ENCODE results near the gene TMEM119. TPM values are rescaled to one million over a fixed set of nuclear protein-coding genes. Genes with fewer than 3 reads are reported as not detected.

TMEM119 gene
- total and polyA plus RNA-seq, 9 of the 15 experiments (the other 6 are each of a cell fraction or from before 2014, with no cell fraction given) = 0.18 TPM; not detected in 8

DNA sequence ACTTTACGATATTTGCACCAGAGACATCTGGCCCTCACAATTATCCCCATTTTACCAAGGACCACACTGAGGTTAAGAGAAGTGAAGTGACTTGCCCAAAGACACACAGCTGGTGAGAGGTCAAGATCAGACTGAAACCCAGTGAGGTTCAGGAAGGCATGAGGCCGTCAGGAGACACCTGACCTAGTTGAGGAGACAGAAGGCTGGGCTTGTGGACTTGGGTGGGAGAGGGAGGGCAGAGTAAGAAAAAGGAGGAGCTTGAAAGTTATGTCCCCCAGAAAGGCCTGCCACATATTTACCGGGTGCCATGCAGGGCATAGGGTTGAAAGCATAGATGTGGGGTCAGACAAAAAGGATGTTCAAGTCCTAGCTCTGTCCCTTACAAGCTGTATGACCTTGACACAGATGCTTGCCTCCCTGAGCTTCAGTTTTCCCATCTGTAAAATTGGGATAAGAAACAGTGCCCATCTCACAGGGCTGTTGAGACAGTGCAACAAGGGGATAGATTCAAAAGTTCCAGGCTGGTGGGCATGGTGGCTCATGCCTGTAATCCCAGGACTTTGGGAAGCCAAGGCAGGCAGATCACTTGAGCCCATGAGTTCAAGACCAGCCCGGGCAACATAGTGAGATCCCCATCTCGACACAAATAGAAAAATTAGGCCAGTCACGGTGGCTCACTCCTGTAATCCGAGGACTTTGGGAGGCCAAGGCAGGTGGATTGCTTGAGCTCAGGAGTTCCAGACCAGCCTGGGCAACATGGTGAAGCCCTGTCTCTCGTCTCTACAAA lies 29.4 kb upstream of the TMEM119 start:
- Histone ChIP-seq H3K9me1 (ENCODE audit: control insufficient read depth, insufficient read depth, low read length) (no peaks in the 10 kb centered on the region), H3K9ac (ENCODE audit: insufficient read depth in 1 of 2, low read depth in 2 of 2, low read length in 2 of 2) (peak overlapping the region; percentile 43 to 98; a peak in 3 of 4 replicates), H3K27ac (ENCODE audit: extremely low read depth, low read depth, low read length) (peak overlapping the region; percentile 96), H3K4me1 (replicated peaks in 1 of 2; ENCODE audit: control insufficient read depth in 2 of 2, insufficient read depth in 2 of 2, low read length in 2 of 2) (peaks cover 37 to 48% of the 10 kb centered on the region in 2 experiments), H3K36me3 (ENCODE audit: control insufficient read depth, insufficient read depth, low read length) (peaks cover 9% of the 10 kb centered on the region; the same call in 2 of the 3 replicates), H3K4me3 (no peak overlapping the region), H3K9me3 (replicated peaks; ENCODE audit: control insufficient read depth, insufficient read depth, low read depth, low read length) (no peaks in the 10 kb centered on the region), H2AFZ (ENCODE audit: low read depth, low read length) (peak overlapping the region; percentile 82), H3K79me2 (ENCODE audit: control insufficient read depth, insufficient read depth, low read length) (peaks cover 40% of the 10 kb centered on the region), H4K20me1 (replicated peaks; ENCODE audit: control insufficient read depth, insufficient read depth, low read length) (no peaks in the 10 kb centered on the region), H3K4me2 (ENCODE audit: insufficient read depth, low read length) (peak overlapping the region; percentile 8; the same call in 1 of the 2 replicates), H3K27me3 (ENCODE audit: control insufficient read depth in 2 of 2, insufficient read depth in 2 of 2, low read length in 2 of 2) (no peaks in the 10 kb centered on the region)
- DNase-seq (ENCODE audit: extremely low read depth in 1 of 4, low spot score in 3 of 4) = peak in 1 of 4 experiments; percentile 54
- CTCF ChIA-PET (ENCODE audit: low intra/inter-chr PET ratio) = no interaction called here
- no peak for ATAC-seq
- in situ Hi-C loops (cut with MboI) = no loop called here
- WGBS (ENCODE audit: insufficient coverage, low coverage, missing lambda C conversion rate) = 43% methylated on average over 8 of the region's 8 CpGs
- no TSS peak for BruUV-seq (replicated peaks)
- POLR2A ChIA-PET = interaction anchor here (0.9 to 7.4 kb wide), 9 partner anchors 9 to 173 kb away, joined by 3 to 69 read pairs (median 8); partner anchors contain the start of genes ISCU and SART3
- intact Hi-C loops (cut with micrococcal nuclease) = no loop called here
- peak; percentile 61 for FAIRE-seq
- TF ChIP-seq ZNF436 (CRISPR knock-in tag; IDR thresholded peaks at IDR 0.05) (no peak), HNRNPK (IDR thresholded peaks at IDR 0.05; ENCODE audit: low read depth, low read length, poor library complexity, severe bottlenecking) (no peak), HDAC1 (IDR thresholded peaks at IDR 0.05) (0 out of 4 replicates have a peak, but pooled peaks of 1 of the 2 experiments have one; percentile 11), SMARCE1 (IDR thresholded peaks at IDR 0.05) (no peak), ZNF3 (CRISPR knock-in tag; IDR thresholded peaks at IDR 0.05) (no peak), EHMT2 (IDR thresholded peaks at IDR 0.05) (0 out of 2 replicates have a peak, but pooled peaks have one; percentile 23), ZFPM2 (CRISPR knock-in tag; IDR thresholded peaks at IDR 0.05) (no peak), ZNF444 (CRISPR knock-in tag; IDR thresholded peaks at IDR 0.05) (no peak), ZNF217 (CRISPR knock-in tag; IDR thresholded peaks at IDR 0.05) (no peak), NR2C1 (IDR thresholded peaks at IDR 0.05) (no peak), NR2C1 (tag; IDR thresholded peaks at IDR 0.05) (no peak), HDGF (IDR thresholded peaks at IDR 0.05) (no peak), STAT5B (CRISPR knock-in tag; IDR thresholded peaks at IDR 0.05) (no peak)
- TF ChIP-seq, protein P1, sequence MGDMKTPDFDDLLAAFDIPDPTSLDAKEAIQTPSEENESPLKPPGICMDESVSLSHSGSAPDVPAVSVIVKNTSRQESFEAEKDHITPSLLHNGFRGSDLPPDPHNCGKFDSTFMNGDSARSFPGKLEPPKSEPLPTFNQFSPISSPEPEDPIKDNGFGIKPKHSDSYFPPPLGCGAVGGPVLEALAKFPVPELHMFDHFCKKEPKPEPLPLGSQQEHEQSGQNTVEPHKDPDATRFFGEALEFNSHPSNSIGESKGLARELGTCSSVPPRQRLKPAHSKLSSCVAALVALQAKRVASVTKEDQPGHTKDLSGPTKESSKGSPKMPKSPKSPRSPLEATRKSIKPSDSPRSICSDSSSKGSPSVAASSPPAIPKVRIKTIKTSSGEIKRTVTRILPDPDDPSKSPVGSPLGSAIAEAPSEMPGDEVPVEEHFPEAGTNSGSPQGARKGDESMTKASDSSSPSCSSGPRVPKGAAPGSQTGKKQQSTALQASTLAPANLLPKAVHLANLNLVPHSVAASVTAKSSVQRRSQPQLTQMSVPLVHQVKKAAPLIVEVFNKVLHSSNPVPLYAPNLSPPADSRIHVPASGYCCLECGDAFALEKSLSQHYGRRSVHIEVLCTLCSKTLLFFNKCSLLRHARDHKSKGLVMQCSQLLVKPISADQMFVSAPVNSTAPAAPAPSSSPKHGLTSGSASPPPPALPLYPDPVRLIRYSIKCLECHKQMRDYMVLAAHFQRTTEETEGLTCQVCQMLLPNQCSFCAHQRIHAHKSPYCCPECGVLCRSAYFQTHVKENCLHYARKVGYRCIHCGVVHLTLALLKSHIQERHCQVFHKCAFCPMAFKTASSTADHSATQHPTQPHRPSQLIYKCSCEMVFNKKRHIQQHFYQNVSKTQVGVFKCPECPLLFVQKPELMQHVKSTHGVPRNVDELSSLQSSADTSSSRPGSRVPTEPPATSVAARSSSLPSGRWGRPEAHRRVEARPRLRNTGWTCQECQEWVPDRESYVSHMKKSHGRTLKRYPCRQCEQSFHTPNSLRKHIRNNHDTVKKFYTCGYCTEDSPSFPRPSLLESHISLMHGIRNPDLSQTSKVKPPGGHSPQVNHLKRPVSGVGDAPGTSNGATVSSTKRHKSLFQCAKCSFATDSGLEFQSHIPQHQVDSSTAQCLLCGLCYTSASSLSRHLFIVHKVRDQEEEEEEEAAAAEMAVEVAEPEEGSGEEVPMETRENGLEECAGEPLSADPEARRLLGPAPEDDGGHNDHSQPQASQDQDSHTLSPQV (IDR thresholded peaks at IDR 0.05) = peak; percentile 46; the same call in 1 of the 2 replicates
- TF ChIP-seq, protein P2, sequence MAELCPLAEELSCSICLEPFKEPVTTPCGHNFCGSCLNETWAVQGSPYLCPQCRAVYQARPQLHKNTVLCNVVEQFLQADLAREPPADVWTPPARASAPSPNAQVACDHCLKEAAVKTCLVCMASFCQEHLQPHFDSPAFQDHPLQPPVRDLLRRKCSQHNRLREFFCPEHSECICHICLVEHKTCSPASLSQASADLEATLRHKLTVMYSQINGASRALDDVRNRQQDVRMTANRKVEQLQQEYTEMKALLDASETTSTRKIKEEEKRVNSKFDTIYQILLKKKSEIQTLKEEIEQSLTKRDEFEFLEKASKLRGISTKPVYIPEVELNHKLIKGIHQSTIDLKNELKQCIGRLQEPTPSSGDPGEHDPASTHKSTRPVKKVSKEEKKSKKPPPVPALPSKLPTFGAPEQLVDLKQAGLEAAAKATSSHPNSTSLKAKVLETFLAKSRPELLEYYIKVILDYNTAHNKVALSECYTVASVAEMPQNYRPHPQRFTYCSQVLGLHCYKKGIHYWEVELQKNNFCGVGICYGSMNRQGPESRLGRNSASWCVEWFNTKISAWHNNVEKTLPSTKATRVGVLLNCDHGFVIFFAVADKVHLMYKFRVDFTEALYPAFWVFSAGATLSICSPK (IDR thresholded peaks at IDR 0.05; ENCODE audit: borderline replicate concordance) = no peak
- TF ChIP-seq, protein P3, sequence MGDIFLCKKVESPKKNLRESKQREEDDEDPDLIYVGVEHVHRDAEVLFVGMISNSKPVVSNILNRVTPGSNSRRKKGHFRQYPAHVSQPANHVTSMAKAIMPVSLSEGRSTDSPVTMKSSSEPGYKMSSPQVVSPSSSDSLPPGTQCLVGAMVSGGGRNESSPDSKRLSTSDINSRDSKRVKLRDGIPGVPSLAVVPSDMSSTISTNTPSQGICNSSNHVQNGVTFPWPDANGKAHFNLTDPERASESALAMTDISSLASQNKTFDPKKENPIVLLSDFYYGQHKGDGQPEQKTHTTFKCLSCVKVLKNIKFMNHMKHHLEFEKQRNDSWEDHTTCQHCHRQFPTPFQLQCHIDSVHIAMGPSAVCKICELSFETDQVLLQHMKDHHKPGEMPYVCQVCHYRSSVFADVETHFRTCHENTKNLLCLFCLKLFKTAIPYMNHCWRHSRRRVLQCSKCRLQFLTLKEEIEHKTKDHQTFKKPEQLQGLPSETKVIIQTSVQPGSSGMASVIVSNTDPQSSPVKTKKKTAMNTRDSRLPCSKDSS (IDR thresholded peaks at IDR 0.05; ENCODE audit: low read depth, partially characterized antibody) = no peak
